HG03196 (cell line): ENCODE data around the gene KRTAP17-1.
A peak's percentile ranks its signal among the peaks of the same experiment; 100 is the strongest.
"Not testable (repeated sequence)": the region's sequence is repeated elsewhere in the genome, so short reads cannot be mapped to it uniquely, and the experiment has no call there.

ENCODE experiments used
- ATAC-seq: cut with Tn5 transposase; IDR thresholded peaks from one replicate; pipeline ENCODE4 v1.9.1; 2021; ENCODE audit not compliant: unreplicated experiment

KRTAP17-1 gene

GRCh38 chr17:41315204-41315794 lies at the start of gene KRTAP17-1:
KRTAP17-1 (minus strand) TSS chr17:41315710; CDS start chr17:41315650, 60 bp downstream.
- ATAC-seq = no peak

- ATAC-seq = no peak
Measured at GRCh38 chr17:41363881-41364280, 48.4 kb upstream of the KRTAP17-1 start.

GRCh38 chr17:41360296-41360995 lies 44.9 kb upstream of the KRTAP17-1 start:
- no peak for ATAC-seq

- no peak for ATAC-seq
Measured at GRCh38 chr17:41354536-41354935, 39.0 kb upstream of the KRTAP17-1 start.

GRCh38 chr17:41352597-41353366 lies 37.3 kb upstream of the KRTAP17-1 start:
- ATAC-seq = no peak

- ATAC-seq = no peak
Measured at GRCh38 chr17:41351177-41351576, 35.7 kb upstream of the KRTAP17-1 start.

- not testable (repeated sequence) for ATAC-seq
Measured at GRCh38 chr17:41350381-41350878, 34.9 kb upstream of the KRTAP17-1 start, which contains the start of gene KRT33A. KRT33A (minus strand) TSS chr17:41350828; CDS start chr17:41350767, 61 bp downstream.

- ATAC-seq = no peak
Measured at GRCh38 chr17:41347869-41348760, 32.6 kb upstream of the KRTAP17-1 start.

GRCh38 chr17:41346421-41346820 lies 30.9 kb upstream of the KRTAP17-1 start:
- ATAC-seq = not testable (repeated sequence)

- ATAC-seq = no peak
Measured at GRCh38 chr17:41345992-41346391, 30.5 kb upstream of the KRTAP17-1 start.

- no peak for ATAC-seq
Measured at GRCh38 chr17:41343029-41343428, 27.5 kb upstream of the KRTAP17-1 start.

GRCh38 chr17:41340934-41341861 lies 25.7 kb upstream of the KRTAP17-1 start:
- ATAC-seq = peak; percentile 41

- peak; percentile 29 for ATAC-seq
Measured at GRCh38 chr17:41340494-41340893, 25.0 kb upstream of the KRTAP17-1 start.

GRCh38 chr17:41339571-41340172 lies 24.2 kb upstream of the KRTAP17-1 start:
- no peak for ATAC-seq

- ATAC-seq = no peak
Measured at GRCh38 chr17:41338961-41339485, 23.5 kb upstream of the KRTAP17-1 start.

GRCh38 chr17:41335747-41336146 lies 20.2 kb upstream of the KRTAP17-1 start:
- no peak for ATAC-seq

- no peak for ATAC-seq
Measured at GRCh38 chr17:41334385-41335305, 19.1 kb upstream of the KRTAP17-1 start.

GRCh38 chr17:41333836-41334235 lies 18.3 kb upstream of the KRTAP17-1 start:
- ATAC-seq = no peak
